IMR-90 (cell line): ENCODE data around the gene PTPRN2. TPM values are rescaled to one million over a fixed set of nuclear protein-coding genes. Genes with fewer than 3 reads are reported as not detected.

Source experiments
- ATAC-seq: fragments of 200-7000 bp; cut with Tn5 transposase; 2 replicates; pipeline ENCODE4 v1.9.1; 2020; ENCODE audit warnings: low read depth, mild to moderate bottlenecking, moderate library complexity
- BruUV-seq: library from RNA; stranded (reverse); fragments of 400-500 nt; replicated peaks from 2 replicates; lab custom pipeline; 2021; lab: Mats Ljungman, UMichigan
- CTCF ChIA-PET: fragments of 300-600 bp; formaldehyde crosslinking; extraction: SDS; loops from one replicate; lab custom pipeline; 2021; ENCODE audit warnings: antibody characterized with exemption; lab: Yijun Ruan, JAX
- POLR2A ChIA-PET: fragments of 300-600 bp; sonication (Branson Sonifier 250); formaldehyde crosslinking; loops from one replicate; lab custom pipeline; 2022; ENCODE audit warnings: antibody characterized with exemption; ENCODE audit not compliant: unreplicated experiment; lab: Charles Lee
- DNase-seq: peaks from one replicate; pipeline ENCODE4 v3.0.0; 2013
- H2AFZ ChIP-seq: replicated peaks from 2 replicates; pipeline ENCODE3; 2013; ENCODE audit warnings: low read length, mild to moderate bottlenecking; ENCODE audit not compliant: poor library complexity
- H2AK5ac ChIP-seq: 2 replicates; pipeline ENCODE4 v1.6.1; 2013; ENCODE audit warnings: low read depth, low read length, inconsistent platforms
- H2AK9ac ChIP-seq: replicated peaks from 2 replicates; pipeline ENCODE3; 2013; ENCODE audit warnings: mild to moderate bottlenecking, low read depth, low read length, moderate library complexity; ENCODE audit not compliant: poor library complexity
- H2BK120ac ChIP-seq: 2 replicates; pipeline ENCODE4 v1.6.1; 2013; ENCODE audit warnings: low read depth, low read length, inconsistent platforms
- H2BK15ac ChIP-seq: 3 replicates; pipeline ENCODE4 v1.6.1; 2013; ENCODE audit warnings: low read depth, low read length, inconsistent platforms
- H2BK20ac ChIP-seq: 2 replicates; pipeline ENCODE4 v1.6.1; 2013; ENCODE audit warnings: low read depth, mild to moderate bottlenecking, inconsistent platforms, low read length, moderate library complexity
- H2BK5ac ChIP-seq: 2 replicates; pipeline ENCODE4 v1.6.1; 2013; ENCODE audit warnings: mild to moderate bottlenecking, low read depth, low read length, inconsistent platforms; ENCODE audit not compliant: poor library complexity, severe bottlenecking
- H3K14ac ChIP-seq: replicated peaks from 2 replicates; pipeline ENCODE4 v1.6.1; 2013; ENCODE audit warnings: low read depth, low read length, inconsistent platforms
- H3K18ac ChIP-seq: 2 replicates; pipeline ENCODE4 v1.6.1; 2013; ENCODE audit warnings: low read depth, low read length, control low read depth
- H3K23ac ChIP-seq: 2 replicates; pipeline ENCODE4 v1.6.1; 2013; ENCODE audit warnings: low read depth, low read length, inconsistent platforms
- H3K27ac ChIP-seq: 2 replicates; pipeline ENCODE4 v1.5.1; 2013; ENCODE audit warnings: mild to moderate bottlenecking, control low read depth, low read length; ENCODE audit not compliant: insufficient read depth
- H3K27me3 ChIP-seq: 2 replicates; pipeline ENCODE4 v1.6.1; 2013; ENCODE audit warnings: low read length; ENCODE audit not compliant: control insufficient read depth, insufficient read depth
- H3K36me3 ChIP-seq: 2 replicates; pipeline ENCODE4 v1.6.1; 2013; ENCODE audit warnings: low read length, mixed read lengths; ENCODE audit not compliant: control insufficient read depth, insufficient read depth
- H3K4ac ChIP-seq: 2 replicates; pipeline ENCODE4 v1.6.1; 2013; ENCODE audit warnings: low read depth, low read length, inconsistent platforms
- H3K4me1 ChIP-seq: 2 replicates; pipeline ENCODE4 v1.6.1; 2013; ENCODE audit warnings: low read length, mixed read lengths; ENCODE audit not compliant: control insufficient read depth, insufficient read depth
- H3K4me2 ChIP-seq: 2 replicates; pipeline ENCODE4 v1.6.1; 2013; ENCODE audit warnings: low read depth, mild to moderate bottlenecking, control low read depth, low read length, moderate library complexity
- H3K4me3 ChIP-seq: 2 replicates; pipeline ENCODE4 v1.5.1; 2013; ENCODE audit warnings: low read depth, mild to moderate bottlenecking, control low read depth, low read length, moderate library complexity; ENCODE audit not compliant: insufficient read depth
- H3K56ac ChIP-seq: 2 replicates; pipeline ENCODE4 v1.6.1; 2013; ENCODE audit warnings: low read length, inconsistent platforms; ENCODE audit not compliant: insufficient read depth; ENCODE audit errors: extremely low read depth
- H3K79me1 ChIP-seq, 2 experiments: 2 replicates each; pipeline ENCODE4 v1.6.1; 2013; ENCODE audit warnings: low read length in 2 of 2, inconsistent platforms in 1 of 2, low read depth in 1 of 2
- H3K9ac ChIP-seq: 2 replicates; pipeline ENCODE4 v1.6.1; 2013; ENCODE audit warnings: low read depth, low read length, control low read depth
- H3K9me1 ChIP-seq: 2 replicates; pipeline ENCODE4 v1.6.1; 2013; ENCODE audit warnings: low read length, inconsistent platforms; ENCODE audit not compliant: insufficient read depth
- H3K9me3 ChIP-seq: 2 replicates; pipeline ENCODE4 v1.6.1; 2013; ENCODE audit warnings: low read length; ENCODE audit not compliant: control insufficient read depth, insufficient read depth
- H4K20me1 ChIP-seq: 2 replicates; pipeline ENCODE4 v1.6.1; 2013; ENCODE audit warnings: low read length, inconsistent platforms; ENCODE audit not compliant: insufficient read depth
- H4K5ac ChIP-seq: 2 replicates; pipeline ENCODE4 v1.6.1; 2013; ENCODE audit warnings: mild to moderate bottlenecking, low read depth, low read length, control low read depth
- H4K8ac ChIP-seq, 2 experiments: 2 replicates each; pipeline ENCODE4 v1.6.1; 2013; ENCODE audit warnings: low read depth in 2 of 2, low read length in 2 of 2, control low read depth in 1 of 2, inconsistent platforms in 1 of 2
- H4K91ac ChIP-seq: 2 replicates; pipeline ENCODE4 v1.6.1; 2013; ENCODE audit warnings: low read depth, low read length, inconsistent platforms; ENCODE audit not compliant: insufficient read depth
- BHLHE40 ChIP-seq: fragments of 150-350 bp; IDR thresholded peaks from 2 replicates; pipeline ENCODE4 v1.6.1; 2016; ENCODE audit warnings: mild to moderate bottlenecking, low read depth, low read length
- CEBPB ChIP-seq: IDR thresholded peaks from 2 replicates; pipeline ENCODE4 v1.6.1; 2012; ENCODE audit warnings: low read depth, low read length, improper control_type of control experiment
- CHD1 ChIP-seq: IDR thresholded peaks from 2 replicates; pipeline ENCODE4 v1.6.1; 2012; ENCODE audit warnings: low read depth, low read length, improper control_type of control experiment
- CTCF ChIP-seq: conservative IDR thresholded peaks from 2 replicates; pipeline ENCODE4 v1.5.1; 2012; ENCODE audit warnings: mild to moderate bottlenecking, low read depth, low read length, improper control_type of control experiment
- FOS ChIP-seq: fragments of 150-350 bp; IDR thresholded peaks from 2 replicates; pipeline ENCODE4 v1.6.1; 2016; ENCODE audit warnings: low read depth, low read length
- MAFK ChIP-seq: IDR thresholded peaks from 2 replicates; pipeline ENCODE4 v1.6.1; 2012; ENCODE audit warnings: low read depth, low read length, improper control_type of control experiment
- MXI1 ChIP-seq: IDR thresholded peaks from 2 replicates; pipeline ENCODE4 v1.6.1; 2012; ENCODE audit warnings: low read depth, mild to moderate bottlenecking, low read length, moderate library complexity, borderline replicate concordance
- NFE2L2 ChIP-seq: fragments of 150-350 bp; IDR thresholded peaks from 2 replicates; pipeline ENCODE4 v1.6.1; 2016; ENCODE audit warnings: low read depth, mild to moderate bottlenecking, low read length
- POLR2A ChIP-seq: IDR thresholded peaks from 2 replicates; pipeline ENCODE4 v1.6.1; 2012; ENCODE audit warnings: mild to moderate bottlenecking, low read depth, low read length
- RAD21 ChIP-seq: IDR thresholded peaks from 2 replicates; pipeline ENCODE4 v1.6.1; 2012; ENCODE audit warnings: low read length, improper control_type of control experiment
- RFX5 ChIP-seq: IDR thresholded peaks from 2 replicates; pipeline ENCODE4 v1.8.0; 2012; ENCODE audit warnings: low read depth, mild to moderate bottlenecking, low read length, moderate library complexity
- SMC3 ChIP-seq: fragments of 150-350 bp; IDR thresholded peaks from 2 replicates; pipeline ENCODE4 v1.6.1; 2016; ENCODE audit warnings: low read depth, mild to moderate bottlenecking, antibody characterized with exemption, low read length, moderate library complexity
- WGBS, 2 experiments: methylation state at CpG; one replicate each; pipeline versions ENCODE4 v1.1.5 to v1.1.7; 2013; ENCODE audit warnings: missing lambda C conversion rate in 2 of 2; ENCODE audit not compliant: insufficient read length in 1 of 2; ENCODE audit errors: extremely low coverage in 2 of 2; 5-methylcytosine and 5-hydroxymethylcytosine counted together
- dilution Hi-C: fragments of 300-500 bp; cut with HindIII; formaldehyde crosslinking; loops from one replicate; pipeline ENCODE4 v1.14.3; 2018; ENCODE audit warnings: low sequenced_read_pairs; ENCODE audit not compliant: unreplicated experiment
- in situ Hi-C: fragments of 300-500 bp; cut with MboI; formaldehyde crosslinking; loops from 3 replicates; pipeline ENCODE4 v1.14.3; 2019; ENCODE audit warnings: low sequenced_read_pairs, inconsistent platforms, mixed read lengths
- intact Hi-C: fragments of 100-400 bp; cut with micrococcal nuclease; formaldehyde crosslinking; loops from 2 replicates; pipeline ENCODE4 v1.10.0; 2022
- polyA plus RNA-seq, 3 experiments: library from polyadenylated mRNA; depleted of rRNA; stranded (reverse); fragments of >200 nt; gene quantifications; 2 replicates each; pipeline ENCODE4 v1.2.3, GENCODE V29; 2012; ENCODE audit warnings: low replicate concordance in 1 of 3
- total RNA-seq: library from RNA; depleted of rRNA; stranded (reverse); fragments of >200 nt; gene quantifications from 2 replicates; pipeline ENCODE4 v1.2.3, GENCODE V29; 2012
- TF ChIP-seq, protein P1 (sequence below): fragments of 150-350 bp; IDR thresholded peaks from 2 replicates; pipeline ENCODE4 v1.6.1; 2016; ENCODE audit warnings: low read depth, mild to moderate bottlenecking, low read length, moderate library complexity, borderline replicate concordance
- TF ChIP-seq, protein P2 (sequence below): fragments of 150-350 bp; IDR thresholded peaks from 2 replicates; pipeline ENCODE4 v1.6.1; 2017; ENCODE audit warnings: mild to moderate bottlenecking, antibody characterized with exemption, low read length, low read depth

PTPRN2 gene
- total and polyA plus RNA-seq, 2 of the 4 experiments (the other 2 are of a cell fraction), result 0.03 TPM; not detected in 1

DNA sequence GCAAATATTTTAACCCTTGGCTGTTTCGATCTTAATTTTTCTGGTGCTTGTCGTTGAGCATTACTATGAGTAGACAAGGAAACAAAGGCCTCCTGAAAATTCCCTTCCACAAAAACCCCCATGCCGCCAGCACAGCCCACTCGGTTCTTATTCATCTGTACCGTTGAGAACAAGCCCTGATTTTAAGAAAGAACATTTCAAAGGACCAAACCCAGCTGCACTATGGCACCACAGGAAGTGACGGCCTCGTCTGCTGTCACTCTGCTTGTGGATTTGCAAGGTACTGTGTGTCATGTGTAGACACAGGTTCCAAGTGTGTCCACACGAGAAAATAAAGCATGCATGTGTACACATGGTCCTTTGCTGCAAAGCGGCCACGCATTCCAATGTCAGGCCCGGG, 965.6 kb downstream of the PTPRN2 start:
- H3K9me1 ChIP-seq, result no peaks in the 10 kb centered on the region
- H2AK9ac ChIP-seq, result no peak overlapping the region
- H2BK5ac ChIP-seq, result no peak overlapping the region
- H2BK120ac ChIP-seq, result no peak overlapping the region
- no peak overlapping the region for H3K4me3 ChIP-seq
- no peak overlapping the region for H4K91ac ChIP-seq
- TF ChIP-seq, protein P1, sequence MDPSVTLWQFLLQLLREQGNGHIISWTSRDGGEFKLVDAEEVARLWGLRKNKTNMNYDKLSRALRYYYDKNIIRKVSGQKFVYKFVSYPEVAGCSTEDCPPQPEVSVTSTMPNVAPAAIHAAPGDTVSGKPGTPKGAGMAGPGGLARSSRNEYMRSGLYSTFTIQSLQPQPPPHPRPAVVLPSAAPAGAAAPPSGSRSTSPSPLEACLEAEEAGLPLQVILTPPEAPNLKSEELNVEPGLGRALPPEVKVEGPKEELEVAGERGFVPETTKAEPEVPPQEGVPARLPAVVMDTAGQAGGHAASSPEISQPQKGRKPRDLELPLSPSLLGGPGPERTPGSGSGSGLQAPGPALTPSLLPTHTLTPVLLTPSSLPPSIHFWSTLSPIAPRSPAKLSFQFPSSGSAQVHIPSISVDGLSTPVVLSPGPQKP, result no peak
- TF ChIP-seq CHD1, result no peak
- no peak for TF ChIP-seq MAFK
- TF ChIP-seq SMC3, result no peak
- TF ChIP-seq, protein P2, sequence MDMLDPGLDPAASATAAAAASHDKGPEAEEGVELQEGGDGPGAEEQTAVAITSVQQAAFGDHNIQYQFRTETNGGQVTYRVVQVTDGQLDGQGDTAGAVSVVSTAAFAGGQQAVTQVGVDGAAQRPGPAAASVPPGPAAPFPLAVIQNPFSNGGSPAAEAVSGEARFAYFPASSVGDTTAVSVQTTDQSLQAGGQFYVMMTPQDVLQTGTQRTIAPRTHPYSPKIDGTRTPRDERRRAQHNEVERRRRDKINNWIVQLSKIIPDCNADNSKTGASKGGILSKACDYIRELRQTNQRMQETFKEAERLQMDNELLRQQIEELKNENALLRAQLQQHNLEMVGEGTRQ, result no peak
- TF ChIP-seq CEBPB, result no peak
- no peak for TF ChIP-seq FOS
- TF ChIP-seq CTCF, result no peak
- no peak for TF ChIP-seq POLR2A
- no peak for TF ChIP-seq BHLHE40
- TF ChIP-seq RFX5, result no peak
- no peak for TF ChIP-seq MXI1
- TF ChIP-seq NFE2L2, result no peak
- TF ChIP-seq RAD21, result no peak
- CTCF ChIA-PET, result no interaction called here
- no peak overlapping the region for H3K9ac ChIP-seq
- peaks cover 44% of the 10 kb centered on the region for H3K9me3 ChIP-seq
- H2AK5ac ChIP-seq, result no peak overlapping the region
- no peak overlapping the region for H3K18ac ChIP-seq
- no peak overlapping the region for H3K56ac ChIP-seq
- no peaks in the 10 kb centered on the region for H3K36me3 ChIP-seq
- no peak overlapping the region for H2BK20ac ChIP-seq
- POLR2A ChIA-PET, result no interaction called here
- DNase-seq (no peak), ATAC-seq (no peak)
- no peak overlapping the region for H3K4me2 ChIP-seq
- no peak overlapping the region for H3K4ac ChIP-seq
- H3K4me1 ChIP-seq, result no peaks in the 10 kb centered on the region
- no peak overlapping the region for H4K5ac ChIP-seq
- no peak overlapping the region for H3K27ac ChIP-seq
- in situ Hi-C loops, result no loop called here
- intact Hi-C loops, result no loop called here
- no peak overlapping the region for H2BK15ac ChIP-seq
- BruUV-seq, result no TSS peak
- WGBS, 2 experiments, result 40% methylated on average over 1 of the region's 11 CpGs; no CpG with 5 or more reads in 1 of the 2 experiments
- H3K14ac ChIP-seq, result no peak overlapping the region
- H4K8ac ChIP-seq, result no peak overlapping the region
- H3K23ac ChIP-seq, result no peak overlapping the region
- dilution Hi-C loops, result no loop called here
- no peaks in the 10 kb centered on the region for H4K20me1 ChIP-seq
- no peaks in the 10 kb centered on the region for H3K27me3 ChIP-seq
- H3K79me1 ChIP-seq, result no peaks in the 10 kb centered on the region
- H2AFZ ChIP-seq, result no peak overlapping the region
